Neural progenitor cell (in vitro differentiated cells): ENCODE results near the gene SLC16A5.

Source experiments
- CTCF ChIP-seq: fragments of 200-600 bp; sonication (generic); IDR thresholded peaks from 2 replicates; pipeline ENCODE4 v1.5.1; 2017; ENCODE audit warnings: antibody characterized with exemption, mild to moderate bottlenecking
- EZH2 ChIP-seq: fragments of 200-600 bp; sonication (generic); IDR thresholded peaks from 2 replicates; pipeline ENCODE4 v1.6.1; 2017; ENCODE audit warnings: antibody characterized with exemption, mild to moderate bottlenecking, moderate library complexity

GRCh38 chr17:75081611-75082540 lies 5.9 kb upstream of the SLC16A5 start:
- TF ChIP-seq CTCF (no peak), EZH2 (no peak)
